ENCODE results near the gene OR4S2. TPM values are rescaled to one million over a fixed set of nuclear protein-coding genes. Genes with fewer than 3 reads are reported as not detected.

Gene OR4S2
- not detected for total RNA-seq

- Mint-ChIP-seq H3K4me1 (no peaks in the 10 kb centered on the region), H3K27me3 (no peaks in the 10 kb centered on the region), H3K9me3 (peaks cover 22% of the 10 kb centered on the region), H3K36me3 (no peaks in the 10 kb centered on the region), H3K27ac (no peak within 1 kb of the TSS), H3K4me3 (no peak within 1 kb of the TSS)
- DNase-seq = no peak
Measured at GRCh38 chr11:55648027-55648426, at the start of gene OR4S2. Gene OR4S2 (plus strand): TSS chr11:55648327. CDS start chr11:55650904, 2,577 bp downstream.

- no peaks in the 10 kb centered on the region for H3K36me3 Mint-ChIP-seq
- no peaks in the 10 kb centered on the region for H3K27me3 Mint-ChIP-seq
- H3K9me3 Mint-ChIP-seq = peaks cover 8% of the 10 kb centered on the region
- H3K4me3 Mint-ChIP-seq = no peak within 1 kb of the TSS
- H3K4me1 Mint-ChIP-seq = no peaks in the 10 kb centered on the region
- H3K27ac Mint-ChIP-seq = no peak within 1 kb of the TSS
- no peak for DNase-seq
Measured at GRCh38 chr11:55607545-55607944, 40.6 kb upstream of the OR4S2 start, which contains the start of gene OR4C11. Gene OR4C11 (minus strand): TSS chr11:55607645. CDS start chr11:55604373, 3,272 bp downstream.

GRCh38 chr11:55624531-55624930, 23.6 kb upstream of the OR4S2 start:
- no peaks in the 10 kb centered on the region for H3K27me3 Mint-ChIP-seq
- no peaks in the 10 kb centered on the region for H3K36me3 Mint-ChIP-seq
- H3K4me3 Mint-ChIP-seq = no peak overlapping the region
- no peaks in the 10 kb centered on the region for H3K4me1 Mint-ChIP-seq
- no peak for DNase-seq
- H3K27ac Mint-ChIP-seq = no peak overlapping the region
- H3K9me3 Mint-ChIP-seq = peaks cover 37% of the 10 kb centered on the region

- Mint-ChIP-seq H3K4me3 (no peak within 1 kb of the TSS), H3K36me3 (no peaks in the 10 kb centered on the region), H3K27ac (no peak within 1 kb of the TSS), H3K4me1 (no peaks in the 10 kb centered on the region), H3K9me3 (peaks cover 6% of the 10 kb centered on the region), H3K27me3 (no peaks in the 10 kb centered on the region)
- no peak for DNase-seq
Measured at GRCh38 chr11:55634813-55635212, 13.3 kb upstream of the OR4S2 start, which contains the start of gene OR4P4. Gene OR4P4 (plus strand): TSS chr11:55635113.

- Mint-ChIP-seq H3K27ac (no peak overlapping the region), H3K4me1 (no peaks in the 10 kb centered on the region), H3K4me3 (no peak overlapping the region), H3K9me3 (peaks cover 12% of the 10 kb centered on the region), H3K27me3 (no peaks in the 10 kb centered on the region), H3K36me3 (no peaks in the 10 kb centered on the region)
- no peak for DNase-seq
Measured at GRCh38 chr11:55652560-55652959, 4.4 kb downstream of the OR4S2 start.

GRCh38 chr11:55655096-55655495, 7.0 kb downstream of the OR4S2 start:
- Mint-ChIP-seq H3K9me3 (peaks cover 8% of the 10 kb centered on the region), H3K36me3 (no peaks in the 10 kb centered on the region), H3K27ac (no peak overlapping the region), H3K27me3 (no peaks in the 10 kb centered on the region), H3K4me1 (no peaks in the 10 kb centered on the region), H3K4me3 (no peak overlapping the region)
- DNase-seq = no peak

- peaks cover 5% of the 10 kb centered on the region for H3K9me3 Mint-ChIP-seq
- no peaks in the 10 kb centered on the region for H3K36me3 Mint-ChIP-seq
- no peak for DNase-seq
- H3K4me3 Mint-ChIP-seq = no peak overlapping the region
- no peaks in the 10 kb centered on the region for H3K27me3 Mint-ChIP-seq
- H3K4me1 Mint-ChIP-seq = no peaks in the 10 kb centered on the region
- no peak overlapping the region for H3K27ac Mint-ChIP-seq
Measured at GRCh38 chr11:55658031-55658573, 10.0 kb downstream of the OR4S2 start.

- no peaks in the 10 kb centered on the region for H3K27me3 Mint-ChIP-seq
- no peak for DNase-seq
- no peaks in the 10 kb centered on the region for H3K4me1 Mint-ChIP-seq
- peaks cover 5% of the 10 kb centered on the region for H3K9me3 Mint-ChIP-seq
- H3K27ac Mint-ChIP-seq = no peak overlapping the region
- H3K36me3 Mint-ChIP-seq = no peaks in the 10 kb centered on the region
- H3K4me3 Mint-ChIP-seq = no peak overlapping the region
Measured at GRCh38 chr11:55658608-55659007, 10.5 kb downstream of the OR4S2 start.

- peaks cover 3% of the 10 kb centered on the region for H3K9me3 Mint-ChIP-seq
- DNase-seq = no peak
- H3K4me1 Mint-ChIP-seq = no peaks in the 10 kb centered on the region
- no peaks in the 10 kb centered on the region for H3K36me3 Mint-ChIP-seq
- H3K4me3 Mint-ChIP-seq = no peak within 1 kb of the TSS
- no peaks in the 10 kb centered on the region for H3K27me3 Mint-ChIP-seq
- no peak within 1 kb of the TSS for H3K27ac Mint-ChIP-seq
Measured at GRCh38 chr11:55661901-55662300, 13.8 kb downstream of the OR4S2 start, which contains the start of gene OR4C6. Gene OR4C6 (plus strand): TSS chr11:55662201. CDS start chr11:55665167, 2,966 bp downstream.

- no peak for DNase-seq
- H3K9me3 Mint-ChIP-seq = peaks cover 3% of the 10 kb centered on the region
- no peak overlapping the region for H3K4me3 Mint-ChIP-seq
- H3K27me3 Mint-ChIP-seq = no peaks in the 10 kb centered on the region
- no peaks in the 10 kb centered on the region for H3K4me1 Mint-ChIP-seq
- no peak overlapping the region for H3K27ac Mint-ChIP-seq
- no peaks in the 10 kb centered on the region for H3K36me3 Mint-ChIP-seq
Measured at GRCh38 chr11:55669376-55669775, 21.2 kb downstream of the OR4S2 start.

- H3K36me3 Mint-ChIP-seq = no peaks in the 10 kb centered on the region
- no peak for DNase-seq
- no peak overlapping the region for H3K27ac Mint-ChIP-seq
- H3K4me3 Mint-ChIP-seq = no peak overlapping the region
- no peaks in the 10 kb centered on the region for H3K9me3 Mint-ChIP-seq
- no peaks in the 10 kb centered on the region for H3K27me3 Mint-ChIP-seq
- no peaks in the 10 kb centered on the region for H3K4me1 Mint-ChIP-seq
Measured at GRCh38 chr11:55673860-55674259, 25.7 kb downstream of the OR4S2 start.

GRCh38 chr11:55697817-55698216, 49.7 kb downstream of the OR4S2 start:
- H3K9me3 Mint-ChIP-seq = peaks cover 6% of the 10 kb centered on the region
- no peak for DNase-seq
- no peaks in the 10 kb centered on the region for H3K4me1 Mint-ChIP-seq
- no peak overlapping the region for H3K27ac Mint-ChIP-seq
- H3K27me3 Mint-ChIP-seq = no peaks in the 10 kb centered on the region
- no peak overlapping the region for H3K4me3 Mint-ChIP-seq
- no peaks in the 10 kb centered on the region for H3K36me3 Mint-ChIP-seq

GRCh38 chr11:55701429-55701828, 53.3 kb downstream of the OR4S2 start:
- no peaks in the 10 kb centered on the region for H3K27me3 Mint-ChIP-seq
- H3K4me1 Mint-ChIP-seq = no peaks in the 10 kb centered on the region
- no peaks in the 10 kb centered on the region for H3K36me3 Mint-ChIP-seq
- no peak overlapping the region for H3K27ac Mint-ChIP-seq
- no peak overlapping the region for H3K4me3 Mint-ChIP-seq
- H3K9me3 Mint-ChIP-seq = peaks cover 18% of the 10 kb centered on the region
- no peak for DNase-seq

Other genes with a start within 250 kb of the OR4S2 start
- not detected for gene OR4C15, start 93.9 kb upstream of the OR4S2 start, total RNA-seq
- not detected for gene OR4C16, start 76.2 kb upstream of the OR4S2 start, total RNA-seq
- not detected for gene OR4C11, start 40.7 kb upstream of the OR4S2 start, total RNA-seq
- not detected for gene OR4P4, start 13.2 kb upstream of the OR4S2 start, total RNA-seq
- gene OR4C6, start 13.9 kb downstream of the OR4S2 start, total RNA-seq = not detected
- not detected for gene OR5D13, start 125.1 kb downstream of the OR4S2 start, total RNA-seq
- not detected for gene OR5D14, start 147.2 kb downstream of the OR4S2 start, total RNA-seq
- gene OR5L1, start 163.0 kb downstream of the OR4S2 start, total RNA-seq = not detected
- not detected for gene OR5D18, start 171.3 kb downstream of the OR4S2 start, total RNA-seq
- gene OR5L2, start 178.9 kb downstream of the OR4S2 start, total RNA-seq = not detected
- gene OR5D16, start 190.4 kb downstream of the OR4S2 start, total RNA-seq = not detected
- gene TRIM51, start 235.0 kb downstream of the OR4S2 start, total RNA-seq = not detected

Data from activated naive CD8-positive, alpha-beta T cell treated with anti-CD3 and anti-CD28 coated beads for 36 hours (primary cell).